ENCODE results near the gene CDPF1. TPM values are rescaled to one million over a fixed set of nuclear protein-coding genes. Genes with fewer than 3 reads are reported as not detected.

Gene CDPF1
- total RNA-seq, 6 experiments from 2014 or later: 1.8 to 7.1 (median 3.3) TPM

GRCh38 chr22:46288846-46289243 lies 38.8 kb upstream of the CDPF1 start:
- ATAC-seq (no peak), DNase-seq (no peak)
- WGBS (ENCODE audit: insufficient coverage, low coverage, low lambda C conversion rate, missing lambda C conversion rate): no CpG with 5 or more reads among the region's 7 CpGs
- H3K4me3 ChIP-seq: no peak overlapping the region
- no peaks in the 10 kb centered on the region for H3K9me3 ChIP-seq
- no peak for TF ChIP-seq CTCF (IDR thresholded peaks at IDR 0.05)
- TF ChIP-seq POLR2A (IDR thresholded peaks at IDR 0.05): no peak
- peak overlapping the region in 2 of 3 donors; percentile 37 to 38 for H3K27ac ChIP-seq
- H3K27me3 ChIP-seq: no peaks in the 10 kb centered on the region
- H3K4me1 ChIP-seq: no peaks in the 10 kb centered on the region
- peaks cover 6 to 98% (median 60%) of the 10 kb centered on the region in 4 donors for H3K36me3 ChIP-seq
- intact Hi-C loops (cut with DNase I): loop anchor here in 1 of 2 donors (10.0 kb wide), 1 partner anchor 54 kb away; no protein-coding TSS in a partner anchor

- peak; percentile 50 to 63 (median 60) for ATAC-seq
- no peaks in the 10 kb centered on the region for H3K4me1 ChIP-seq
- intact Hi-C loops (cut with DNase I): loop anchor here in 1 of 2 donors (10.0 kb wide), 1 partner anchor 53 kb away; no protein-coding TSS in a partner anchor
Observed at GRCh38 chr22:46287873-46288751, 38.0 kb upstream of the CDPF1 start.

GRCh38 chr22:46286941-46287872 lies 37.1 kb upstream of the CDPF1 start:
- Histone ChIP-seq H3K27ac (peak overlapping the region; percentile 26 to 38 (median 37)), H3K27me3 (no peaks in the 10 kb centered on the region), H3K4me1 (no peaks in the 10 kb centered on the region), H3K4me3 (no peak overlapping the region), H3K9me3 (no peaks in the 10 kb centered on the region), H3K36me3 (peaks cover 8 to 98% (median 59%) of the 10 kb centered on the region in 4 donors)
- intact Hi-C loops (cut with DNase I): loop anchor here in 1 of 2 donors (10.0 kb wide), 1 partner anchor 52 kb away; no protein-coding TSS in a partner anchor
- WGBS (ENCODE audit: insufficient coverage, low coverage, low lambda C conversion rate, missing lambda C conversion rate): 88% methylated on average over 1 of the region's 15 CpGs
- TF ChIP-seq POLR2A (IDR thresholded peaks at IDR 0.05) (no peak), CTCF (IDR thresholded peaks at IDR 0.05) (no peak)
- ATAC-seq (peak in 1 of 4 donors; percentile 4), DNase-seq (peak in 1 of 3 donors; percentile 22)

More at GRCh38 chr22:46287873-46288751, 38.0 kb upstream of the CDPF1 start:
- 59% methylated on average over 12 of the region's 24 CpGs for WGBS (ENCODE audit: insufficient coverage, low coverage, low lambda C conversion rate, missing lambda C conversion rate)
- no peak for TF ChIP-seq POLR2A (IDR thresholded peaks at IDR 0.05)
- no peak for TF ChIP-seq CTCF (IDR thresholded peaks at IDR 0.05)
- Histone ChIP-seq H3K27me3 (no peaks in the 10 kb centered on the region), H3K4me3 (no peak overlapping the region), H3K36me3 (peaks cover 8 to 98% (median 62%) of the 10 kb centered on the region in 4 donors), H3K27ac (peak overlapping the region; percentile 26 to 38 (median 37)), H3K9me3 (no peaks in the 10 kb centered on the region)
- DNase-seq: peak in 1 of 3 donors; percentile 46

GRCh38 chr22:46286006-46286405 lies 35.9 kb upstream of the CDPF1 start:
- no peak for ATAC-seq
- H3K4me3 ChIP-seq: no peak overlapping the region
- peaks cover 8 to 98% (median 57%) of the 10 kb centered on the region in 4 donors for H3K36me3 ChIP-seq
- no peaks in the 10 kb centered on the region for H3K27me3 ChIP-seq
- intact Hi-C loops (cut with DNase I): loop anchor here in 1 of 2 donors (10.0 kb wide), 1 partner anchor 51 kb away; no protein-coding TSS in a partner anchor
- no peak overlapping the region for H3K27ac ChIP-seq
- 79% methylated on average over 3 of the region's 3 CpGs for WGBS (ENCODE audit: insufficient coverage, low coverage, low lambda C conversion rate, missing lambda C conversion rate)
- no peaks in the 10 kb centered on the region for H3K9me3 ChIP-seq
- H3K4me1 ChIP-seq: no peaks in the 10 kb centered on the region
- no peak for TF ChIP-seq POLR2A (IDR thresholded peaks at IDR 0.05)
- no peak for TF ChIP-seq CTCF (IDR thresholded peaks at IDR 0.05)
- DNase-seq: no peak
